GM23338 (cell line): ENCODE measurements around the gene DLG2. TPM values are rescaled to one million over a fixed set of nuclear protein-coding genes. Genes with fewer than 3 reads are reported as not detected.

ENCODE experiments used
- ATAC-seq: fragments of 200-7000 bp; cut with Tn5 transposase; 3 replicates; pipeline ENCODE4 v1.9.1; 2020
- DNase-seq: peaks from one replicate; pipeline ENCODE4 v3.0.0-alpha.2; 2015; ENCODE audit warnings: low spot score
- H2AFZ ChIP-seq: fragments of 200-600 bp; sonication (generic); 2 replicates; pipeline ENCODE4 v1.8.0; 2016; ENCODE audit warnings: antibody characterized with exemption, mild to moderate bottlenecking, moderate library complexity
- H3F3A ChIP-seq: fragments of 200-600 bp; sonication (generic); replicated peaks from 2 replicates; pipeline ENCODE4 v1.8.0; 2017; ENCODE audit warnings: antibody characterized with exemption, mixed run types, low read depth
- H3K27ac ChIP-seq: fragments of 200-600 bp; sonication (generic); 2 replicates; pipeline ENCODE4 v1.6.1; 2016; ENCODE audit warnings: low read depth
- H3K27me3 ChIP-seq: fragments of 200-600 bp; sonication (generic); 2 replicates; pipeline ENCODE4 v1.8.0; 2016; ENCODE audit warnings: mild to moderate bottlenecking, mixed run types, moderate library complexity; ENCODE audit not compliant: insufficient read depth
- H3K36me3 ChIP-seq: fragments of 200-600 bp; sonication (generic); 2 replicates; pipeline ENCODE4 v1.8.0; 2016; ENCODE audit warnings: mild to moderate bottlenecking; ENCODE audit not compliant: insufficient read depth
- H3K4me1 ChIP-seq: fragments of 200-600 bp; sonication (generic); 2 replicates; pipeline ENCODE4 v1.8.0; 2016; ENCODE audit warnings: mild to moderate bottlenecking, moderate library complexity; ENCODE audit not compliant: insufficient read depth
- H3K4me2 ChIP-seq: fragments of 200-600 bp; sonication (generic); 2 replicates; pipeline ENCODE4 v1.7.1; 2017; ENCODE audit warnings: mixed run types
- H3K4me3 ChIP-seq: fragments of 200-600 bp; sonication (generic); 2 replicates; pipeline ENCODE4 v1.6.1; 2016; ENCODE audit warnings: mixed run types
- H3K79me2 ChIP-seq: fragments of 200-600 bp; sonication (generic); replicated peaks from 2 replicates; pipeline ENCODE4 v1.8.0; 2017; ENCODE audit warnings: mild to moderate bottlenecking; ENCODE audit not compliant: insufficient read depth
- H3K9me2 ChIP-seq: fragments of 200-600 bp; sonication (generic); 2 replicates; pipeline ENCODE4 v1.8.0; 2017; ENCODE audit not compliant: insufficient read depth
- H4K20me1 ChIP-seq: fragments of 200-600 bp; sonication (generic); replicated peaks from 2 replicates; pipeline ENCODE4 v1.8.0; 2017; ENCODE audit warnings: mild to moderate bottlenecking; ENCODE audit not compliant: insufficient read depth
- H3K27ac Mint-ChIP-seq: 2 replicates; pipeline ENCODE4 v1.8.0; 2020; ENCODE audit warnings: inconsistent platforms, mild to moderate bottlenecking, moderate library complexity, mixed read lengths
- H3K27me3 Mint-ChIP-seq: 3 replicates; pipeline ENCODE4 v1.8.0; 2022; ENCODE audit warnings: low read depth, mild to moderate bottlenecking, moderate library complexity, mixed read lengths, inconsistent platforms; ENCODE audit not compliant: insufficient read depth, poor library complexity
- H3K36me3 Mint-ChIP-seq: 3 replicates; pipeline ENCODE4 v1.8.0; 2021; ENCODE audit warnings: low read depth, mild to moderate bottlenecking, inconsistent platforms, moderate library complexity, mixed read lengths
- H3K4me1 Mint-ChIP-seq: 3 replicates; pipeline ENCODE4 v1.8.0; 2020; ENCODE audit warnings: mild to moderate bottlenecking, inconsistent platforms, mixed read lengths
- H3K4me3 Mint-ChIP-seq: 3 replicates; pipeline ENCODE4 v1.8.0; 2021; ENCODE audit warnings: moderate library complexity, mild to moderate bottlenecking, inconsistent platforms, mixed read lengths
- H3K9me3 Mint-ChIP-seq: 3 replicates; pipeline ENCODE4 v1.8.0; 2020; ENCODE audit warnings: moderate library complexity, mild to moderate bottlenecking, inconsistent platforms, mixed read lengths
- CREB1 ChIP-seq: fragments of 250-450 bp; sonication (Bioruptor Pico); IDR thresholded peaks from 2 replicates; pipeline ENCODE4 v1.5.0; 2020; ENCODE audit warnings: low read depth, mild to moderate bottlenecking, moderate library complexity
- CTCF ChIP-seq, 2 experiments: fragments of 200-600 bp in 1 of 2; sonication (generic) in 1 of 2; conservative IDR thresholded peaks; 2 replicates each; pipeline versions ENCODE4 v1.5.1 to v1.6.1; 2016 to 2017; ENCODE audit warnings: antibody characterized with exemption in 2 of 2, low read depth in 2 of 2, mild to moderate bottlenecking in 2 of 2, moderate library complexity in 1 of 2
- ETS1 ChIP-seq: IDR thresholded peaks from 2 replicates; pipeline ENCODE4 v1.6.1; 2016; ENCODE audit warnings: antibody characterized with exemption
- EZH2 ChIP-seq: fragments of 200-600 bp; sonication (generic); IDR thresholded peaks from one replicate; pipeline ENCODE4 v1.8.0; 2017; ENCODE audit warnings: antibody characterized with exemption, mild to moderate bottlenecking, low read depth; ENCODE audit not compliant: unreplicated experiment
- EZH2phosphoT487 ChIP-seq: fragments of 200-600 bp; sonication (generic); IDR thresholded peaks from one replicate; pipeline ENCODE4 v1.8.1; 2018; ENCODE audit warnings: antibody characterized with exemption; ENCODE audit not compliant: unreplicated experiment
- JUNB ChIP-seq: IDR thresholded peaks from one replicate; pipeline ENCODE4 v1.6.1; 2016; ENCODE audit warnings: antibody characterized with exemption; ENCODE audit not compliant: unreplicated experiment
- NANOG ChIP-seq: IDR thresholded peaks from 2 replicates; pipeline ENCODE4 v1.6.1; 2016; ENCODE audit warnings: antibody characterized with exemption, borderline replicate concordance
- POLR2AphosphoS5 ChIP-seq: IDR thresholded peaks from 2 replicates; pipeline ENCODE4 v1.6.1; 2016; ENCODE audit warnings: antibody characterized with exemption, low read depth
- REST ChIP-seq: IDR thresholded peaks from one replicate; pipeline ENCODE4 v1.6.1; 2018; ENCODE audit warnings: antibody characterized with exemption; ENCODE audit not compliant: unreplicated experiment
- STAT1 ChIP-seq: IDR thresholded peaks from one replicate; pipeline ENCODE4 v1.6.1; 2016; ENCODE audit warnings: antibody characterized with exemption; ENCODE audit not compliant: unreplicated experiment
- ZNF114 ChIP-seq: fragments of 250-450 bp; sonication (Bioruptor Pico); IDR thresholded peaks from 2 replicates; pipeline ENCODE4 v1.5.0; 2020; ENCODE audit warnings: mild to moderate bottlenecking, moderate library complexity
- ZNF331 ChIP-seq: fragments of 250-450 bp; sonication (Bioruptor Pico); IDR thresholded peaks from 2 replicates; pipeline ENCODE4 v1.5.0; 2020; ENCODE audit warnings: low read depth, mild to moderate bottlenecking, moderate library complexity
- ZNF462 ChIP-seq: fragments of 250-450 bp; sonication (Bioruptor Pico); IDR thresholded peaks from 2 replicates; pipeline ENCODE4 v1.5.0; 2020; ENCODE audit warnings: mild to moderate bottlenecking, moderate library complexity
- polyA plus RNA-seq: library from polyadenylated mRNA; unstranded; fragments of >200 nt; fragmentation: Nextera tagmentation; extraction: Ambion mirVana; gene quantifications from 2 replicates; pipeline ENCODE4 v1.2.1, GENCODE V29; 2016
- total RNA-seq: library from RNA; depleted of rRNA; stranded (reverse); fragments of >200 nt; shearing (Covaris generic); gene quantifications from 2 replicates; pipeline ENCODE4 v1.2.3, GENCODE V29; 2014

DLG2 gene
- total and polyA plus RNA-seq, 2 experiments from 2014 or later, result 19.8 to 21.5 TPM

- Mint-ChIP-seq H3K36me3 (no peaks in the 10 kb centered on the region), H3K27me3 (no peaks in the 10 kb centered on the region), H3K9me3 (no peaks in the 10 kb centered on the region), H3K4me3 (no peak overlapping the region), H3K4me1 (peaks cover 6% of the 10 kb centered on the region), H3K27ac (no peak overlapping the region)
- Histone ChIP-seq H3K9me2 (no peaks in the 10 kb centered on the region), H3K27ac (no peak overlapping the region), H3K79me2 (no peaks in the 10 kb centered on the region), H4K20me1 (no peaks in the 10 kb centered on the region), H3K4me2 (no peak overlapping the region), H3K4me1 (no peaks in the 10 kb centered on the region), H3F3A (no peaks in the 10 kb centered on the region), H3K27me3 (no peaks in the 10 kb centered on the region), H2AFZ (no peak overlapping the region), H3K36me3 (no peaks in the 10 kb centered on the region), H3K4me3 (no peak overlapping the region)
- no peak for DNase-seq
- ATAC-seq, result no peak
- no peak for TF ChIP-seq ZNF114 (CRISPR knock-in tag)
- no peak for TF ChIP-seq STAT1
- no peak for TF ChIP-seq POLR2AphosphoS5
- no peak for TF ChIP-seq ZNF331 (CRISPR knock-in tag)
- no peak for TF ChIP-seq JUNB
- TF ChIP-seq REST, result no peak
- no peak for TF ChIP-seq CTCF (conservative IDR thresholded peaks at IDR 0.05; ENCODE audit: low read depth in 2 of 2)
- no peak for TF ChIP-seq EZH2
- no peak for TF ChIP-seq ETS1
- TF ChIP-seq CREB1, result no peak
- TF ChIP-seq NANOG, result no peak
- no peak for TF ChIP-seq EZH2phosphoT487
- TF ChIP-seq ZNF462, result no peak
Measured at GRCh38 chr11:83923961-83924360, 1703.2 kb downstream of the DLG2 start.
